GM12874 (cell line): ENCODE results near the gene HIVEP3.

ENCODE experiments used
- TF ChIP-seq, protein P1 (sequence below): IDR thresholded peaks from 2 replicates; pipeline ENCODE4 v1.5.1; 2011; ENCODE audit warnings: low read depth, mild to moderate bottlenecking, control low read depth, low read length, moderate library complexity; ENCODE audit not compliant: insufficient read depth

The HIVEP3 gene

DNA sequence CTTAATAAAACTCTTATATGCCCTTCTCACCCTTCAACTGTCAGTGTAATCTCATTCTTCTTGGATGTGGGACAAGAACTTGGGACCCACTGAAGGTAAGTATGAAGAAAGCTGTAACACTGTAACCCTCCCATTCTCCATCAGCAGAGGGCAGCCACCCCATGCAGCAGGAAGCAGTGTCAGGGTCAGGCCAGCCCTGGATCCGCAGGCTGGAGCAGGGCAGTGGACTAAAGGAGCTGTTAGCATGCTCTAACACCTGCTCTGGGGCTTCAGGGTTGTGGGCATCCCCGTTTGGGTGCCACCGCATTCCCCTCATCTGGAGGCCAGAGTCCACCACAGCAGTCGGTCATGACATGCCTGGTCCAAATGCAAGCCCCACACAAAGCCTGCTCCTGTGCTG, 156.5 kb downstream of the HIVEP3 start:
- TF ChIP-seq, protein P1, sequence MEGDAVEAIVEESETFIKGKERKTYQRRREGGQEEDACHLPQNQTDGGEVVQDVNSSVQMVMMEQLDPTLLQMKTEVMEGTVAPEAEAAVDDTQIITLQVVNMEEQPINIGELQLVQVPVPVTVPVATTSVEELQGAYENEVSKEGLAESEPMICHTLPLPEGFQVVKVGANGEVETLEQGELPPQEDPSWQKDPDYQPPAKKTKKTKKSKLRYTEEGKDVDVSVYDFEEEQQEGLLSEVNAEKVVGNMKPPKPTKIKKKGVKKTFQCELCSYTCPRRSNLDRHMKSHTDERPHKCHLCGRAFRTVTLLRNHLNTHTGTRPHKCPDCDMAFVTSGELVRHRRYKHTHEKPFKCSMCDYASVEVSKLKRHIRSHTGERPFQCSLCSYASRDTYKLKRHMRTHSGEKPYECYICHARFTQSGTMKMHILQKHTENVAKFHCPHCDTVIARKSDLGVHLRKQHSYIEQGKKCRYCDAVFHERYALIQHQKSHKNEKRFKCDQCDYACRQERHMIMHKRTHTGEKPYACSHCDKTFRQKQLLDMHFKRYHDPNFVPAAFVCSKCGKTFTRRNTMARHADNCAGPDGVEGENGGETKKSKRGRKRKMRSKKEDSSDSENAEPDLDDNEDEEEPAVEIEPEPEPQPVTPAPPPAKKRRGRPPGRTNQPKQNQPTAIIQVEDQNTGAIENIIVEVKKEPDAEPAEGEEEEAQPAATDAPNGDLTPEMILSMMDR: no peak

DNA sequence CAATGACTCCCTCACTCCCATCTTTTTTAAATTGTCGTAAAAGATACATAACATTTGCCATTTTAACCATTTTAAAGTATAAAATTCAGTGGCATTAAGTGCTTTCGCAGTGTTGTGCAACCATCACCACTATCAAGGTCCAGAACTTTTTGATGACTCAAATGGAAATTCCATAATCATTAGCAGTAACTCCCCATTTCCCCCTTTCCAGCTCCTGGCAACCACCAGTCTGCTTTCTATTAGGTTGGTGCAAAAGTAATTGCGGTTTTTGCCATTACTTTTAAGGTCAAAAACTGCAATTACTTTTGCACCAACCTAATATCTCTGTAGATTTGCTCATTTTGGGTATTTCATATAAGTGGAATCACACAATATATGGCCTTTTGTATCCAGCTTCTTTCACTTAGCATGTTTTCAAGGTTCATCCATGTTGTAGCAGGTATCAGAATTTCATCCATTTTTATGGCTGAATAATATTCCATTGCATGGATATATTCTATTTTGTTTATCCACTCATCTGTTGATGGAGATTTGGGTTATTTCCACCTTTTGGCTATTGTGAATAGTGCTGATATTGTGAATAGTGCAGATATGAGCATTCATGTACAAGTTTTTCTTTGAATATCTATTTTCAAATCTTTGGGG, 159.7 kb downstream of the HIVEP3 start:
- TF ChIP-seq, protein P1: no peak

DNA sequence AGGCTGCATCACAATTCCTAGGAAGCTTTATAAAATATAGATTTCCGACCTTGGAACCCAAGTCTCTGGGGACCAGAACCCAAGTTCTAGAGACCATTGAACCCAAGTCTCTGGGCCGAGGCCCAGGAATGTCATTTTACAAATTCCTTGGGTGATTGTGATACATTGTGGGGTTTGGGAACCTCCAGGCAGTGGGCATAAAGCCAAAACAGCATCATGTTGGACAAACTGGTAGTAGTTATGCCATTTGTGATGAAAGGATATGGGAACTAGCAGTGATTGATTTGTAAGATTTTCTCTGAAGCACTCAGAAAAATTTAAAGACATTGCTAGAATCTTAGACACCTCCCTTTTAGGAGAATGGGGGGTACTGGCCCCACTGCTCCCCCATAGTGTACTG, 160.2 kb downstream of the HIVEP3 start:
- TF ChIP-seq, protein P1: no peak

DNA sequence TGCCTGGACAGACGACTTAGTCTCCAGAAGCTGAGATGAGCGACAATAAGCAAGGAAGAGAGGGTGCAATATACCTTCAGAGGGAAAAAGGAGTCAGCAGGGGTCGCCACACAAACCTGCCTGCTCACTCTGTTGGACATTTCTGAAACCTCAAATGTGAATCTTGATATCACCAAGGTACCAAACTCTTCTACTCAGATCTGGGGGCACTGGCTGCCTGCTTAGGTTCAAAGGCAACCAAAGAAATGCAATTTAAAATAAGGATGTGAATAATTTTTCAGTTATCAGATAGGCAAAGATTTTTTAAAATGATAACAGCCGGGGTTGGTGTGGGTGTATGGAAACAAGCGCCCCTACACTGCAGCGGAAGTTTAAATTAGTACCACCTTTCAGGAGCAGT, 164.2 kb downstream of the HIVEP3 start:
- TF ChIP-seq, protein P1: peak; percentile 47

DNA sequence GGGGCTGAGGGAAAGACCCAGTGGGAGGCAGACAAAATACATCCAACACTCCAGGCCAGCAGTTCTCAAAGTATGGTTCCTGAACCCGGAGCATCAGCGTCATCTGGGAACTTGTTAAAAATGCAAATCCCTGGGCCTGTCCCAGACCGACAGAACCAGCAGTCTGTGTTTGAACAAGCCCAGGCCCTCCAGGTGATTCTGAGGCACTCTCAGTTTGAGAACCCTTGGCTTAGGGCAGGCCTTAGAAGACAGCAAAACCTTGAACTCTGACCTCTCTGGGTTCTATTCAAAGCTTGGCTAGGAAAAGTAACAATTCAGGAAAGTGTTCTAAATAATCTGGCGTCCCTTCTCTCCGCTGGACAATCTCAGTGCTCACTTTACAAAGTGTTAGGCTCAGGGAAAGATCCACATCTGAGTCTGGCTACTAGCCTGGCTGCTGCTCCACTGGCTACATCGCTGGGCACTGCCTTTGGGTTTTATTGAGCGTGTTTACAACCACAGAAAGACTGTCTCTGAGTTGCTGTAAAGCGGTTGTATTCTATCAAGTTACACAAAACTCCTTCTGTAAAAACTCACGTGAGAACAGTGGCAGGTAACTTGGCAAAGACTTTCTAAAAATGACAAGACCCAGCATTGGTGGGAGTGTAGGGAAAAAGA, 166.1 kb downstream of the HIVEP3 start:
- TF ChIP-seq, protein P1: no peak

DNA sequence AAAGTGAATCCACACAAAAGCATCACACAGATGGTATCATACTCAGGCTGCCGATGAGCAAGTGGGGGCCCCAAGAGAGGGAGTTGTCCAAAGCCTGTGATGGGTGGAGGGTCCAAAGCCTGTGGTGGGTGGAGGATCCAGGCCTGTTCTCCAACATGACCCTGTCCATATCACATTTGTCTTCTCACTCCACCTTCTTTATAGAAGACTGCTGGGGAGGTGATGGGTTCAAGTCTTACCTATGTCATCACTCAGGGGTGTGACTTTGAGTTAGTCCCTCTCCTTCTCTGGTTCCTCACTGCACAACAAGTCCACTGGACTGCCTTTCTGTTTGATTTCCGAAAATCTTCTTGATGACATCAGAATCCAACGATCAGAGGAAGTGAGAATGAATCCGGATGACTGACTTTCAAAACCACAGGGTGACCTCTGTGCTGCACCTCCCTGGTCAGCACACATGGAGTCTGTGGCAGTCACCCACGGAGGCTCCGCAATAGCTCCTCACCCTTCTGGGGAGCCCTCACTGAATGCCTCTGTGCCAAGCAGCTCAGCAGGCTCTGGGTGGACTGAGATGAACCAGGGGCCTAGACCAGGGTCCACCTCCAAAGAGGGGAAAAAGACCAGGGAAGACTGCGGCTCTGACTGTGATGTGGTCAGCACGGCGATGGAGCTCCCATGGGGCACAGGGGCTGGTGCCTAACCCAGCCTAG, 166.8 kb downstream of the HIVEP3 start:
- TF ChIP-seq, protein P1: no peak

DNA sequence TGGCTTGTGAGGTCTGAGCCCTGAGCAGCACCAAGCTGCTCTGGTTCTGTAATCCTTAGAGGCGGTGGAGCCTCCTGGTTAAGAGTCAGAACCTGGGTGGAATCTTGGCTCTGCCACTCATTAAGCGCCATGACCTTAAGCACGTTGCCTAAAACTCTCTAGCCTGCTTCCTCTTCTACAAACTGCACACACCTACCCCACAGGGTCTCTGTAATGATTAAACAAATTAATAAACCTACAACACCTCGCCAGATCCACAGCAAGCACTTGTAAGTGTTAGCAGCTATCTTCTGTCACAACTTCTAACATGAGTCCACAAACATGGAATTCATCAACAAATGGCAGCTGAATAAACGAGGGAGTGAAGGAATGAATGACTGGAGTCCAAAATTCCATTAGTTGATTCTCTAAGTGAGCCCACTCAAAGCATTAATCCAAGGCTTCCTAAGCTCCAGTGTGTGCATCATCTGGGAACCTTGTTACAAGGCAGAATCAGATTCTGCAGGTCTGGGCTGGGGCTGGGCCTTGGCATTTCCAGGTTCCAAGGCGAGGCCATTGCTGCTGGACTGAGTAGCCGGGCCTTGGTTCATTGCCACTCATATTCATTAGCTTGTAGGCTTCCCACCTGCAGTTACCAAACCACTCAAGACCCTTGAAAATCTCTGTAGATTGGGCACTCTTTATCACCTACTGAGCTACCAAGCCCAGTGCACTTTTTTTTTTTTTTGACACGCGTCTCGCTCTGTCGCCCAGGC, 168.6 kb downstream of the HIVEP3 start:
- TF ChIP-seq, protein P1: no peak
